HG02981 (cell line): Measurements from ENCODE around the gene TOPORS.

Experiments
- ATAC-seq: cut with Tn5 transposase; IDR thresholded peaks from one replicate; pipeline ENCODE4 v1.9.1; 2021; ENCODE audit warnings: mild to moderate bottlenecking, moderate library complexity; ENCODE audit not compliant: unreplicated experiment

TOPORS gene

GRCh38 chr9:32508728-32509127 lies 43.7 kb downstream of the TOPORS start:
- ATAC-seq: no peak

DNA sequence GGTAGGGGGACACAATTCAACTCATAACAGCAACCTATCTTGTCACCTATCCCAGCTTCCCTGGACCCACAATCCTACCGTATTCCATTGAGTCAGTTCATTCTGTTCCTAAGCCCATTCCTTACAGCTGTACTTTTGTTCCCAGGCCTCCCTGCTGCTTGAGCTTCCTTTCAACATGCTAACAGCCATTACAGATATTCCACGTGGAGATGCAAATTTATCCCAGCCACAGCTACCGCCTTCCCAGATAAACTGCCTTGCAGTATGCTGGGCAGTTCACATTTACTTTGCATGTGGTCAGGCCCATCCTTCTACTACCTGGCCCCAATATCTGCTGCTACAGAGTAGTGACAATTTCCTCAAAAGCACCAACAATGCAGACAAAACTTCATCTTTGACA lies 49.4 kb downstream of the TOPORS start:
- ATAC-seq: no peak

GRCh38 chr9:32502464-32502863 lies 49.9 kb downstream of the TOPORS start:
- ATAC-seq: no peak

DNA sequence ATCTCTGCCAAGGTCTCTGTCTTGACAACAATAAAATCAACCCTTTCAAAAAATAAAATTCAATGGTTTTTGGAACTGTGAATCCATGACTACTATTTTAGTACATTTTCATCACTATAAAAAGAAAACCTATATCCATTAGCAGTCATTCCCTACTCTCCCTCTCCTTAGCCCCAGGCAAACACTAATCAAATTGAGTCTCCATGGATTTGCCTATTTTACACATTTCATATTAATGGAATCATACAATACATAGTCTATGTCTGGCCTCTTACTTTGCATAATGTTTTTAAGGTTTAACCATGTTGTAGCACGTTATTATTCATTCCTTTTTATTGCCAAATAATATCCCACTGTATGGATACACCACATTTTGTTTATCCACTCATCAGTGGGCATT lies 50.5 kb downstream of the TOPORS start:
- no peak for ATAC-seq

GRCh38 chr9:32500768-32501167 lies 51.6 kb downstream of the TOPORS start:
- no peak for ATAC-seq

DNA sequence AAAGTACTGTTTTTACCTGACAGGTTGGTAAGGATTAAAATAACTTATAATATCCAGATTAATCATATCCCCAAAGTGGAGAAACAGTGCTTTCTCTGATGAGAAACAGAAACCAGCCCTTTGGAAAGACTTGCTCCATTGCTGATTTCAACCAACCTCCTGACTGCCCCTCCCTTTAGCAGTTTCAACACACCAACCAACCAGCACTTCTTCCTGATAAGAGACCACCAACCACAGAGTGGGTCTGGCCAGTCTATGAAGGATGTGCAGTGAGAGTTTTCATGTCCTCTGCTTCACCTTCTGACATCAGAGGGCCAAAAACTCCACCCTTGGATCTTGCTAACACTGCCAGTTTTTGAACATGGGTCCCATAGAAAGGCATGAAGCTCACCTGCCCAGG lies 54.5 kb downstream of the TOPORS start:
- no peak for ATAC-seq

- no peak for ATAC-seq
Observed at GRCh38 chr9:32490601-32491000, 61.8 kb downstream of the TOPORS start.
